Kidney epithelial cell (primary cell): ENCODE data around the gene ITCH. TPM values are rescaled to one million over a fixed set of nuclear protein-coding genes. Genes with fewer than 3 reads are reported as not detected.

Source experiments
- DNase-seq: peaks from one replicate; pipeline ENCODE4 v3.0.0-alpha.2; 2010; ENCODE audit warnings: low read depth
- H3K27me3 ChIP-seq: 2 replicates; pipeline ENCODE4 v1.6.0; 2011; ENCODE audit warnings: low read length; ENCODE audit not compliant: control insufficient read depth, insufficient read depth
- H3K36me3 ChIP-seq: 2 replicates; pipeline ENCODE4 v1.5.1; 2011; ENCODE audit warnings: low read length; ENCODE audit not compliant: control insufficient read depth, insufficient read depth
- H3K4me3 ChIP-seq: 2 replicates; pipeline ENCODE4 v1.5.1; 2011; ENCODE audit warnings: low read depth, mild to moderate bottlenecking, control low read depth, low read length
- total RNA-seq: library from RNA; depleted of rRNA; stranded (reverse); fragments of >200 nt; gene quantifications from 2 replicates; pipeline ENCODE4 v1.2.3, GENCODE V29; 2015
- TF ChIP-seq, protein P1 (sequence below): IDR thresholded peaks from 2 replicates; pipeline ENCODE4 v1.5.1; 2011; ENCODE audit warnings: mild to moderate bottlenecking, moderate library complexity, low read length, control low read depth, inconsistent platforms; ENCODE audit not compliant: insufficient read depth, poor library complexity, severe bottlenecking

The ITCH gene
- total RNA-seq, 1 donor from 2014 or later: 53.5 TPM

DNA sequence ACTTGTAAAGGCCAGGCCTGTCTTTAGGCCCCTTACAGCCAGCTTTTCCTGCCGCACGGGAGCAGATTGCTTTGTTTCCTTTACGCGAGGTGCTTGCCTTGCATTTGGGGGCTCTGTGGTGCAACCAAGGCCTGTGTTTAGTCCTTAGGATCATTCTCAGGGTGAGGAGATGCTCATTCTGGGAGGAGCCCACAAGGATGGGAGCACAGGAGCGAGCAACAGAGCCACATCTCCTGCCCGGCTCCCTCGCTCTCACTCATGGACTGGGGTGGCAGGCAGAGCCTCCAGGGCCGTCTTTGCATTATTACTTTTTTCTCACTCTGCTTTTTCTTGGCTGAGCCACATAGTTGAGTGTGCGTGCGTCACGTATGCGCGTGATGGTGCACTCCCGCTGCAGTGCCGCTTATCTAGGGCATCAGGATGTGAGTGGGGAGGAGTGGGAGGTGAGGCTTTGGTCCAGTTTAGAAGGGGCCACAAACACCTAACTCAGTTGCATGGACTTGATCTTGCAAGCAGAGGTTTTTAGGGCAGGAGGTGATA lies 172.3 kb downstream of the ITCH start:
- Histone ChIP-seq H3K36me3 (peaks cover 2% of the 10 kb centered on the region), H3K27me3 (no peaks in the 10 kb centered on the region), H3K4me3 (no peak overlapping the region)
- TF ChIP-seq, protein P1, sequence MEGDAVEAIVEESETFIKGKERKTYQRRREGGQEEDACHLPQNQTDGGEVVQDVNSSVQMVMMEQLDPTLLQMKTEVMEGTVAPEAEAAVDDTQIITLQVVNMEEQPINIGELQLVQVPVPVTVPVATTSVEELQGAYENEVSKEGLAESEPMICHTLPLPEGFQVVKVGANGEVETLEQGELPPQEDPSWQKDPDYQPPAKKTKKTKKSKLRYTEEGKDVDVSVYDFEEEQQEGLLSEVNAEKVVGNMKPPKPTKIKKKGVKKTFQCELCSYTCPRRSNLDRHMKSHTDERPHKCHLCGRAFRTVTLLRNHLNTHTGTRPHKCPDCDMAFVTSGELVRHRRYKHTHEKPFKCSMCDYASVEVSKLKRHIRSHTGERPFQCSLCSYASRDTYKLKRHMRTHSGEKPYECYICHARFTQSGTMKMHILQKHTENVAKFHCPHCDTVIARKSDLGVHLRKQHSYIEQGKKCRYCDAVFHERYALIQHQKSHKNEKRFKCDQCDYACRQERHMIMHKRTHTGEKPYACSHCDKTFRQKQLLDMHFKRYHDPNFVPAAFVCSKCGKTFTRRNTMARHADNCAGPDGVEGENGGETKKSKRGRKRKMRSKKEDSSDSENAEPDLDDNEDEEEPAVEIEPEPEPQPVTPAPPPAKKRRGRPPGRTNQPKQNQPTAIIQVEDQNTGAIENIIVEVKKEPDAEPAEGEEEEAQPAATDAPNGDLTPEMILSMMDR: no peak
- no peak for DNase-seq

DNA sequence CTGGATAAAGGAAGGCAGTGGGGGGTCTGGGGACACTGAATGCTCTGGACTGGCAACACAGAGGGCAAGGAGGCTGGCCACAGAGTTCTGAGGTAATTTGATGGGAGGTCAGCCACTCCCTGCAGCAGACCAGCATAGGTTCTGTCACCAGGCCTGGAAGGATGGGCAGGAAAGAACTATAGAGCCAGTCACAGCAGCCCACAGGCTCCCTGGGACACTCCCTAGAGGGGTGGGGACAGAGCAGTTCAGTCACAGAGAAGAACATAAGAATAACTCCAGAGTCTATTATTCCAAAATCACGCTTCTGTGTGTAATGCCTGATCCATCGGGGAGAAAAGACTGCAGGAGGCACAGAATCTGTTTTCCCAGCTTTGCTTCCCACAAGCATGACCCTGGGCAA lies 172.8 kb downstream of the ITCH start:
- H3K36me3 ChIP-seq: peaks cover 2% of the 10 kb centered on the region
- no peaks in the 10 kb centered on the region for H3K27me3 ChIP-seq
- TF ChIP-seq, protein P1: no peak

DNA sequence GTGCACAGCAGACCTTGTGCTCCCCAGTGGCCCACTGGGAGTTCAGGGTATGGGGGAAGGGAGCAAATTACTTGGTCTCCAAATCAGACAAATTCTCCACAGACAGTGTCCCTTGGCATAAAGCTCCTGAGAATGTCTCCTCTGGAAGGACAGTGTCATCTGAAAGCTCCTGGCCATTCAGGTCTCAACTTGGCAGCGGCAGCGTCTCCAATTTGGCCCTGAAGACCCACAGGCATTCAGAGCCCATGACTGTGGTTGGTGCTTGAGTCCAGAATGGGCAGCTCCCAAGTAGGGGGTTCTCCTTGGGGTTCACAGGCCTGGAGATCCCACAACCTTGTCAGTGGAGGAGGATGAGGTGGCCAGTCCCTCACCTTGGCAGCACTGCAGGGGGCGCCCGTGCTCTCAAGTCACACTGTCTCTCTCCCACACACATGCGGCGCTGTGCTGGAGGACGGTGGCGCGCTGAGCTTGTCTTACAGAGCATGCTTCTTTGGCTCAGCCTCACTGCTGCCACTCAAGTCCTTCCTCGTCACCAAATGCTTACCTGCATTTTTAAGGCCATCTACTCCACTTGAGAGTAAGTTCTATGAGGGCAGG lies 173.8 kb downstream of the ITCH start:
- DNase-seq: no peak
- H3K36me3 ChIP-seq: peaks cover 2% of the 10 kb centered on the region
- no peaks in the 10 kb centered on the region for H3K27me3 ChIP-seq
- TF ChIP-seq, protein P1: peak; percentile 30
- no peak overlapping the region for H3K4me3 ChIP-seq

More for the DNA sequence above, 172.8 kb downstream of the ITCH start:
- DNase-seq: no peak
- no peak overlapping the region for H3K4me3 ChIP-seq

DNA sequence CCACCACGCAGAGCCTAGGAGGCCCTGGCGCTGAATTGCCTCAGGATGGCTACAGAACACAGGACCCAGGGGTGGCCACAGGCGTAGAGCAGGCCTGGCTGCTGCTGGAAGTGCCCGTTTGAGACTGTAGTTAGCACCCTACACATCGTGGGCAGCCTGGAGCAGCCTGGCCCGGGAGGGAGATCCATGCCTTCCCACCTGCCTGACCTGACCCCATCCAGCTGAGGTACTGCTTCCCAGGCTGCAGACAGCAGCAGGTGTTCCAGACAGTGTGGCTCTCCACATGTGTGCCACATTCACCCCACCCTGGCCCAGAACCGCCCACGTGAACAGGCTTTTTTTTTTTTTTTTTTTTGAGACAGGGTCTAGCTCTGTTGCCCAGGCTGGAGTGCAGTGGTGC lies 174.6 kb downstream of the ITCH start:
- Histone ChIP-seq H3K36me3 (peaks cover 2% of the 10 kb centered on the region), H3K27me3 (no peaks in the 10 kb centered on the region), H3K4me3 (no peak overlapping the region)
- TF ChIP-seq, protein P1: no peak
- DNase-seq: no peak

DNA sequence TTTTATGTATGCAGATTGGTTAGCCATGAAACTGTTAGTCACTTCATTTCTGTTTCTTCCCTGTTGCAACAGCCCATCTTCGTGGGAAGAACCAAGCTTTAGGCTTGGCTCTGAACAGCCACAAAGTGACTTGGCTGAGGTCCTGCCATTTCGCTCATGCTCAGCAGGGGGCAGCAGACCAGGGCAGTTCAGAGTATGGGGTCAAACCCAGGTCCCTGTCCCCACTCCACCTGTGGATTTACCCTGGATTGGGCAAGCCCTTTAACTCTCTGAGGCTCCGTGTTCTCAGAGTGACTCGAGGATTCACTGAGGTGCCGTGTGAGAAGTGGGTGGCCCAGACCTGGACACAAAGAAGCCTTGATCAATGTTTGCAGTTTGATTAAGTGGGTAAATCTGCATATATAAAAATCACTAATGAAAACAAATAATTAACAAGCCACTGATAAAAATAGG lies 175.6 kb downstream of the ITCH start:
- Histone ChIP-seq H3K4me3 (no peak overlapping the region), H3K27me3 (no peaks in the 10 kb centered on the region), H3K36me3 (peaks cover 2% of the 10 kb centered on the region)
- TF ChIP-seq, protein P1: peak; percentile 79
- DNase-seq: no peak

DNA sequence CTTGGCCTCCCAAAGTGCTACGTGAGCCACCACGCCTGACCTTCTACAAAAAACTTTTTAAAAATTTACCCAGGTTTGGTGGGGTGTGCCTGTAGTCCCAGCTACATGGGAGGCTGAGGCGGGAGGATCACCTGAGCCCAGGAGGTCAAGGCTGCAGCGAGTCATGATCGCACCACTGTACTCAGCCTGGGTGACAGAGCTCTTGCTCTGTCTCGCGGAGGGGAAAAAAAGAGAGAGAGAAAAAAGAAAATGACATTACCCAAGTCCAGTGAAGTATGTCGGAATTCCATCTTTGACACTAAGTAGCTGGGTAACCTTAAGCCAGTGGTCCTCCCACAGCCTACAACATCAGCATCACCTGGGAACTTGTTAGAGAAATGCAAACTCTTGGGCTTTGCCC lies 176.7 kb downstream of the ITCH start:
- TF ChIP-seq, protein P1: no peak
- H3K36me3 ChIP-seq: peaks cover 2% of the 10 kb centered on the region

More for the DNA sequence above, 176.7 kb downstream of the ITCH start:
- Histone ChIP-seq H3K4me3 (no peak overlapping the region), H3K27me3 (no peaks in the 10 kb centered on the region)
- DNase-seq: no peak
